AG04449 (cell line): ENCODE results near the gene AKAP6.

Experiments
- CTCF ChIA-PET: fragments of 350-600 bp; formaldehyde crosslinking; extraction: SDS; loops from one replicate; lab custom pipeline; 2021; ENCODE audit warnings: antibody characterized with exemption; lab: Yijun Ruan, JAX
- POLR2A ChIA-PET: fragments of 400-600, 350-600 bp; formaldehyde crosslinking; extraction: SDS; loops from one replicate; lab custom pipeline; 2020; ENCODE audit warnings: antibody characterized with exemption, inconsistent platforms; lab: Yijun Ruan, JAX
- DNase-seq: peaks from one replicate; pipeline ENCODE4 v3.0.0-alpha.2; 2010; ENCODE audit warnings: low read depth, low spot score
- H3K4me3 ChIP-seq: 2 replicates; pipeline ENCODE4 v1.5.1; 2011; ENCODE audit warnings: low read depth, mild to moderate bottlenecking, control low read depth, low read length
- TF ChIP-seq, protein P1 (sequence below): IDR thresholded peaks from one replicate; pipeline ENCODE4 v1.5.1; 2011; ENCODE audit warnings: mild to moderate bottlenecking, moderate library complexity, low read length, control low read depth, inconsistent platforms; ENCODE audit not compliant: insufficient read depth; ENCODE audit errors: missing control alignments

Gene AKAP6

DNA sequence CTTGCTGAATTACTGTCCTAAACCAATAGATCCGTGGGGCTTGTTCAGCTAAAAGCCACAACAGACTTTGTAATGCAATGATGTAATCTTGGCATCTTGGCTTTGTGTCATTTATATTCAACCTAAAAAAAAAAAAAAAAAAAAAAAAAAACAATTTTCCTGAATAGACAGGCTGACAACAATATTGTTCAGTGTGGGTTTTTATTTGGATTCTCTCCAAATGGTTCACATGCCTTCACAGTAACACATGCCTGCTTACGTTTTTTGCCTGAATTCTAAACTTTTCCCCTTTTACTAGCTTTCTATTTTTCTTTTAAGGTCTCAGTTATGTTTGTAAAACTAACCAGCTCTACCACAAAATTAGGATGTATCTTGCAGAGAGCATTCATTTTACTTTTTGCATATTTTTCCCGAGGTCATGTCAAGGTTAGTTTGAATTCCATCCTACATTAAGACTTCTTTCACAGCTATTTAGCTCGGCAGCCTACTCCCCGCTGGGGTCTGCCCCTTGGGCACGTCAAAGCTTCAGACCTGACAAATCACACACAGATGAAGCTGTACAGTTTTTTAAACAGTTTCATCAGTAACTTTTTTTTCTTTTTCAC, 395.9 kb downstream of the AKAP6 start:
- TF ChIP-seq, protein P1, sequence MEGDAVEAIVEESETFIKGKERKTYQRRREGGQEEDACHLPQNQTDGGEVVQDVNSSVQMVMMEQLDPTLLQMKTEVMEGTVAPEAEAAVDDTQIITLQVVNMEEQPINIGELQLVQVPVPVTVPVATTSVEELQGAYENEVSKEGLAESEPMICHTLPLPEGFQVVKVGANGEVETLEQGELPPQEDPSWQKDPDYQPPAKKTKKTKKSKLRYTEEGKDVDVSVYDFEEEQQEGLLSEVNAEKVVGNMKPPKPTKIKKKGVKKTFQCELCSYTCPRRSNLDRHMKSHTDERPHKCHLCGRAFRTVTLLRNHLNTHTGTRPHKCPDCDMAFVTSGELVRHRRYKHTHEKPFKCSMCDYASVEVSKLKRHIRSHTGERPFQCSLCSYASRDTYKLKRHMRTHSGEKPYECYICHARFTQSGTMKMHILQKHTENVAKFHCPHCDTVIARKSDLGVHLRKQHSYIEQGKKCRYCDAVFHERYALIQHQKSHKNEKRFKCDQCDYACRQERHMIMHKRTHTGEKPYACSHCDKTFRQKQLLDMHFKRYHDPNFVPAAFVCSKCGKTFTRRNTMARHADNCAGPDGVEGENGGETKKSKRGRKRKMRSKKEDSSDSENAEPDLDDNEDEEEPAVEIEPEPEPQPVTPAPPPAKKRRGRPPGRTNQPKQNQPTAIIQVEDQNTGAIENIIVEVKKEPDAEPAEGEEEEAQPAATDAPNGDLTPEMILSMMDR = no peak
- peak overlapping the region; percentile 33 for H3K4me3 ChIP-seq
- ChIA-PET POLR2A (no interaction called here), CTCF (interaction anchor here (1.4 kb wide), 1 partner anchor 150 kb away, joined by 3 read pairs; no protein-coding TSS in a partner anchor)
- DNase-seq = peak; percentile 66

DNA sequence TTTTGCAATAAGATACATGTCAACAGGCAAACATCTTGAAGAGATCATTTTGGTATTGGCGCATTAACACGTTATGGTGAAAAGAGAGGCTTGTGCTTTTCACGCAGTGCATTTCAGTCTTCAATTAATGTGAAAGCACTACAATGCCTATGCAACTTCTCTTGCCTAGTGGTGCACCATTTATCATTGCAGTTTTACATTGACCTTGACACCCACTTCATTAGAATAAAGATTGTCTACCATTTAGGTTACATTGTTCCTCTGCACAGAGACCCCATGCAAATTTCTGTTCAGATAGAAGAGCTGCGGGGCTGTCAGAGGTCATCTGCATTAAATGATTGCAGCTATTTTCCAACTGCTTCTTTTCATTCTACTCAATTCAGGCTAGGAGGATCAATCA, 397.4 kb downstream of the AKAP6 start:
- H3K4me3 ChIP-seq = no peak overlapping the region
- TF ChIP-seq, protein P1 = no peak
- ChIA-PET CTCF (no interaction called here), POLR2A (no interaction called here)
- no peak for DNase-seq

DNA sequence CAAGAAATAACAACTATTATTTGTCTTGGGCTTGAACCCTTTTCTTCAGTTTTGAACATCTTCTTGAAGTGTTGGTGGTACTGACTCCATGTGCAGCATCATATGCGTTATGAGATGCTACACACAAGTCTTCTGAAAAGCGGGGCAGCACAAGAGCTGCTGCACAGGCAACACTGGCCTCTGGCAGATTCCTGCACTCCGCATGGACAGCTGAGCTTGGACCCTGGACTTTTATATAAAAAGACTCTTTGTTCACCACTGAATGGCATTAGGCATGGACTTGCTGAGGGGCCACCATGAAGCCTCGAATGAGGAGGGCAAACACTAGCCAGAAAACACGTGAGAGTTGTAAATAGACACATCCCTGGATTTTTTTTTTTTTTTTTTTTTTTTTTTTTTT, 398.7 kb downstream of the AKAP6 start:
- DNase-seq = no peak
- no peak overlapping the region for H3K4me3 ChIP-seq
- CTCF ChIA-PET = no interaction called here
- POLR2A ChIA-PET = no interaction called here
- TF ChIP-seq, protein P1 = no peak

DNA sequence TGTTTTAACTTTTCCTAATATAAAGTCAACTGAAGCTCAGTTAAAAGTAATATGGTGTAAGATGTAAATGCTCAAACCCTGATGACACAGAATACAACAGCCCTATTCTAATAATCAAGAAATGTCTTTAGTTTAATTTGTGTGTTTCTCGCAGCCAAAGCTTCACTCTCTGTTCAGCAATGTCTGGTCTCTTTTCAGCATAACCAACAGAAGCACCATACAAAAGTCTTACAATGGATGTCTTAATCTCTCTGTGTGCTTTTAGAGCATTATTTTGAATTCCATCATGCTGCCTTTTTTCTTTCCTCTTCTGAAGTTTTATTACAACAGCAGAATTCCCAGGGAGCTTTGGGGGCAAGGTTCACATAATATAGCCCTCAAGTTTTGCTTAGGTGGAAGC, 399.4 kb downstream of the AKAP6 start:
- no peak overlapping the region for H3K4me3 ChIP-seq
- POLR2A ChIA-PET = no interaction called here
- TF ChIP-seq, protein P1 = no peak
- DNase-seq = no peak
- CTCF ChIA-PET = no interaction called here

DNA sequence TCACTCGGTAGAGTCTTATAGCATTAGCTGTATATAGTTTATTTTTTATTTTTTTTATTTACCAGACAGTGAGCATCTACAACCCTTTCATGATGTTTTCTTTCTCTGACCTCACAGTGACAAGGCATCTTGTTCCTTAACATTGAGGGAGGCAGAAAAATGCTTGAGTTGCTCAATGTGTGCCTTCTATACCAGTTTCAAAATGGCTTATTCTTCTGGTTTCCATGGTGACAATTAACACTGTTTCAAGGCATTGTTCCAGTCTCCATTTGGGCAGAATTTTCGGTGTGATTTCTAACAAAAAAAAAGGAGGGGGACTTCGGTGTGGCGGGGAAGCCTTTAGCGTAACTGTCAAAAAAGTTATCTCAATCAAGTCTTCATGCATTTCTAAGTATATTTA, 399.9 kb downstream of the AKAP6 start:
- TF ChIP-seq, protein P1 = no peak
- DNase-seq = no peak
- no peak overlapping the region for H3K4me3 ChIP-seq
- POLR2A ChIA-PET = no interaction called here
- CTCF ChIA-PET = no interaction called here

DNA sequence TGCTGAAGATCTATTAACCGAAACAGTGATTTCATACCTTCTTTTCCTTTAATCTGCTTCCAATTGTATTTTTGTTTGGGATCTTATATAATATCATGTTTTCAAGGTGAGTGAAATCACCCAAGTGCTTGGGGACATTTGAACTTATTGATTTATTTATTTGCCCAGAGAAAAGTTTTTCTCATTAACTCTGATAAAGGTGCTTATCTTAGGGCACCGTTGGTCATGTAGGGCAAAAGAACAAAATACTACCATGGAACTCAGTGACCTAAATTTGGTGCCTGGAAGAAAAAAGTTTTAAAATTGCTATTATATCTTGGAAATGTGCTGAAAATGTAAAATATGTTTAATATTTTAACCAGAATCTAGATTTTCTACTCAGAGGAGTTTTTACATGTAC, 402.2 kb downstream of the AKAP6 start:
- TF ChIP-seq, protein P1 = no peak
- no peak for DNase-seq
- CTCF ChIA-PET = no interaction called here
- POLR2A ChIA-PET = no interaction called here
- no peak overlapping the region for H3K4me3 ChIP-seq
